Stimulated activated effector memory CD8-positive, alpha-beta T cell treated with anti-CD3 and anti-CD28 coated beads, Interleukin-12 subunit alpha, Interleukin-12 subunit beta, amount 100 ng/mL, for 72 hours (primary cell): ENCODE results near the gene ATXN2L.
"Not testable (repeated sequence)": the region's sequence is repeated elsewhere in the genome, so short reads cannot be mapped to it uniquely, and the experiment has no call there.

ENCODE experiments used
- ATAC-seq: fragments of 150-1000 bp; cut with Tn5 transposase; 2 replicates; pipeline ENCODE4 v1.10.0; 2021
- DNase-seq, 2 donors: peaks; one replicate each; pipeline ENCODE4 v3.0.0; 2021 to 2022; ENCODE audit warnings: low spot score in 2 of 2
- H3K27ac Mint-ChIP-seq: one replicate; pipeline ENCODE4 v1.8.0; 2022; ENCODE audit warnings: mild to moderate bottlenecking, mixed read lengths
- H3K36me3 Mint-ChIP-seq: one replicate; pipeline ENCODE4 v1.8.0; 2022; ENCODE audit warnings: mild to moderate bottlenecking, mixed read lengths
- H3K4me1 Mint-ChIP-seq: one replicate; pipeline ENCODE4 v1.8.0; 2022; ENCODE audit warnings: mixed read lengths
- H3K4me3 Mint-ChIP-seq: one replicate; pipeline ENCODE4 v1.8.0; 2022; ENCODE audit warnings: mild to moderate bottlenecking, mixed read lengths
- H3K9me3 Mint-ChIP-seq: one replicate; pipeline ENCODE4 v1.8.0; 2022; ENCODE audit warnings: mixed read lengths

The ATXN2L gene

GRCh38 chr16:28875134-28876018, 52.6 kb downstream of the ATXN2L start:
- Mint-ChIP-seq H3K4me1 (peaks cover 26% of the 10 kb centered on the region), H3K27ac (no peak overlapping the region), H3K4me3 (no peak overlapping the region)

DNA sequence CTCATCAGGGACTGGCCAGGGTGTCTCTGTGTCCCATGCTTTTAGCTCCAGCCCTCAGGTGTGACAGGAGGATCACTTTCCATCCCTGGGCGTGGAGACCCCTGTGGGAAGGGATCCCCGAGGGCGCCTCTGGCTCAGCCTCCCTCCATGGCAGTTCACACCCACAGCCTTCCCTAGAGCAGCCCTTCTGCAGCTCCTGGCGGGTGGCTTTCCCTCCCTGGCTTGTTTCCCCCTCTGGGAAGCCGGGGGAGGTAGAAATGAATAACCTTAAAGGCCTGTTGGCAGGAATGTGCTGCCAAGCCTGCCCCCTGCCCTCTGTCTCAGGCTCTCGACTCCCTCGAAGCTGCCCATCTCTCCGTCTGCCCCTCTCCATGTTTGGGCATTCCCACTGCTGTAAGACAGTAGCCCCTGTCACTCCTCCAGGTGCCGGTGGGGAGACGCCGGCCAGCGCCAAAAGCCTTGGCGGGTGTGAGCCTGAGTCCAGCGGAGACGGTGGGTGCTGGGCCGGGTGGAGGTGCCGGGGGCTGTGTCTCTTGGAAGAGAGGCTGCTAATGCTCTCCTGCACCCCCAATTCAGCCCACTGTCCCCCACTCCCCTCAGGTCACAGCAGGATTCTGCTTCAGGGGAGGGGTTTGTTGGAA, 53.3 kb downstream of the ATXN2L start:
- Mint-ChIP-seq H3K4me1 (peaks cover 34% of the 10 kb centered on the region), H3K36me3 (peaks cover 17% of the 10 kb centered on the region), H3K9me3 (no peaks in the 10 kb centered on the region), H3K27ac (no peak overlapping the region), H3K4me3 (no peak overlapping the region)
- DNase-seq (no peak), ATAC-seq (no peak)

More at GRCh38 chr16:28875134-28876018, 52.6 kb downstream of the ATXN2L start:
- DNase-seq (no peak), ATAC-seq (no peak)
- H3K9me3 Mint-ChIP-seq = no peaks in the 10 kb centered on the region
- peaks cover 25% of the 10 kb centered on the region for H3K36me3 Mint-ChIP-seq

GRCh38 chr16:28876973-28877654, 54.3 kb downstream of the ATXN2L start:
- Mint-ChIP-seq H3K4me3 (no peak overlapping the region), H3K4me1 (peaks cover 37% of the 10 kb centered on the region), H3K27ac (peak overlapping the region; percentile 32), H3K36me3 (peaks cover 17% of the 10 kb centered on the region), H3K9me3 (no peaks in the 10 kb centered on the region)
- ATAC-seq (no peak), DNase-seq (no peak)

DNA sequence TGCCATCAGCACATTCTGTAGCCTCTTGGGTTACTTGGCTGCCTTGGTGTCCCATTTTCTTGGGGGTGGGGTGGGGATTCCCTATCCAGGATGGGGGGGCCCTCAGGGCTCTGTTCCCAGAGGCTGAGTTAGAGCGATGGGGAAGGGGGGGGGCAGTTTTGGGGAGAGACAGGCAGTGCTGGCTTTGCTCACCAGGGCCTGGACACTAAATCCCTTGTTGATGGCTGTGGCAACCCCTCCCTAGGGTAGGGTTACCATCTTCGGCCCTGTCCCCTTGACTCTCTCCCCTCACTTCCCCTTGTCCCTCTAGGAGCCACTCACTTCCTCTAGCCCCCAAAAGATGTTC, 54.8 kb downstream of the ATXN2L start:
- H3K27ac Mint-ChIP-seq = peak overlapping the region; percentile 32
- ATAC-seq (no peak), DNase-seq (no peak)
- peaks cover 17% of the 10 kb centered on the region for H3K36me3 Mint-ChIP-seq
- H3K9me3 Mint-ChIP-seq = no peaks in the 10 kb centered on the region
- H3K4me1 Mint-ChIP-seq = peaks cover 37% of the 10 kb centered on the region
- peak overlapping the region; percentile 86 for H3K4me3 Mint-ChIP-seq

DNA sequence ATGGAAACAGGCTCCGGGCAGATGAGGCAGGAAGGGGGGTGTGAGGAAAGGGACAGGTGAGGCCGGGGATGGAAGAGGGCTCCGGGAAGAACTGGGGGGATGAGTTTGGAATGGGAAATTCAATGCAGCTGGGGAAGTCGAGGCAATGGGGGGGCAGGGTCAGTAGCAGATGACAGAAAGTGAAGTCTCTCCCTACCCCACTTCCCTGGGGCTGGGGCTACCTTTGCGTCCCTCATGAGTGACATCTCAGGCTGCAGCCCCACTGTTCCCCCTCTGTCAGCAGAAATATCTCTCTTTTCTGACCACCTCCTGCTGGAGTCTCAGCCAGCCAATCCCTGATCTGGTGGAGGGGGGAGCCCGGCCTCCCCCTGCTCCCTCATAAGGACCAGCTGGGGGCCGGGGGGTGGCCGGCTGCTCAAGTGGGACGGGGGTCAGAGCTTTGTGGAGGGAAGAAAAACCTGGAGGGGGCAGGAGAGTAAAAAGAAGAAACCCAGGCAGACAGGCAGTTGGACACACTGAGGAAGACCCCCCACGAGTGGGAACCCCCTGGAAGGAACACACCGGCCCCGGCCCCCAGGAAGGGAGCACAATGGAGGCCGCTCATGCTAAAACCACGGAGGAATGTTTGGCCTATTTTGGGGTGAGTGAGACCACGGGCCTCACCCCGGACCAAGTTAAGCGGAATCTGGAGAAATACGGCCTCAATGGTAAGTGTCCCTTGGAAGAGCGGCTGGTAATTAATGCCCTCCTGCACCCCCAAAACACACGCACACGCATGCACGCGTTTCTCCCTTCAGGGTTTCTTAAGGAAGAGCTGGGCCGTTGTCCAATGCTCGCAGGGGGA, 55.5 kb downstream of the ATXN2L start, which contains the start of gene ATP2A1:
ATP2A1 (plus strand) TSS at position 406 of the 844 bp plus-strand sequence; CDS start at position 590, 184 bp downstream.
- peak within 1 kb of the TSS; percentile 88 for H3K27ac Mint-ChIP-seq
- DNase-seq (no peak), ATAC-seq (no peak)
- H3K4me1 Mint-ChIP-seq = peaks cover 37% of the 10 kb centered on the region
- H3K4me3 Mint-ChIP-seq = peak within 1 kb of the TSS; percentile 86
- H3K9me3 Mint-ChIP-seq = no peaks in the 10 kb centered on the region
- peaks cover 17% of the 10 kb centered on the region for H3K36me3 Mint-ChIP-seq

GRCh38 chr16:28879261-28879840, 56.6 kb downstream of the ATXN2L start:
- no peaks in the 10 kb centered on the region for H3K9me3 Mint-ChIP-seq
- H3K4me1 Mint-ChIP-seq = peaks cover 37% of the 10 kb centered on the region
- H3K27ac Mint-ChIP-seq = peak overlapping the region; percentile 88
- DNase-seq = no peak
- peak overlapping the region; percentile 86 for H3K4me3 Mint-ChIP-seq
- ATAC-seq = peak; percentile 54
- H3K36me3 Mint-ChIP-seq = peaks cover 11% of the 10 kb centered on the region

DNA sequence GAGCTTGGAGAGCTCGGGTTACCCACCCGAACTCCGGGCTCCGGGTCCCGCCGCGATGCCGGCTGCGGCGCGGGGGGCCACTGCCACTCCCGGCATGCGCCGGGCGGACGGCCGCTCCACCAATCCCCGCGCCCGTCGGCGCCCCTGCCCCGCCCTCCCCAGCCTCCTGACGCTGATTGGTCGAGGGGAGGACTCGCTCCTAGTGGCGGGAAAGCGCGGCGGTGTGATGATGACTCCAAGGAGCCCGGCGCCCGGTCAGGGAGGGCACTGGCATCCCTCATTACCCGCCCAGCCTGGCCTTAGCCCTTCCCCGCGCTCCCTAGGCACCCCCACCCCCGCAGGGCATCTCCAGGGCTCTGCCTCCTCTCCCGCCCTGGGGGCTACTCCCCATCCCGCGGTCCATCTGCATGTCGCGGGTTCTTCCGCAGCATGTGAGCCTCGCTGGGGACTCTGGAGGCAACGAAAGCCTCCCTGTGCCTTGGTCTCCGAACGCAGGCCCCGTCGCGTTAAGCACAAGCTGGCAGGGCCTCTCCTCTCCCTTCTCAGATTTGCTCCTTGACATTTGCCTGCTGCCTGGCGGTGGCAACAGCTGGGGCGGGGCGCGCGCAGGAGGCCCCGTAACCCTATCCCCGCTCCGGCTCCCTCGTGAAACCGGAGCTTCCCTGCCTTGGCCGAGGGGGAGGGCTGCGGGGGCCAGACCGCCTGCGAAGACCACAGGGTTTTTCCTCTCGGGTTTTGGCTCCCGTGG, 57.2 kb downstream of the ATXN2L start:
- Mint-ChIP-seq H3K4me3 (peak overlapping the region; percentile 86), H3K27ac (peak overlapping the region; percentile 88), H3K36me3 (peaks cover 7% of the 10 kb centered on the region), H3K9me3 (no peaks in the 10 kb centered on the region), H3K4me1 (peaks cover 37% of the 10 kb centered on the region)
- ATAC-seq = peak; percentile 96
- peak; percentile 72 to 89 for DNase-seq

- peak overlapping the region; percentile 86 for H3K4me3 Mint-ChIP-seq
- peaks cover 37% of the 10 kb centered on the region for H3K4me1 Mint-ChIP-seq
- H3K9me3 Mint-ChIP-seq = no peaks in the 10 kb centered on the region
- DNase-seq (no peak), ATAC-seq (no peak)
- H3K36me3 Mint-ChIP-seq = peaks cover 2% of the 10 kb centered on the region
- H3K27ac Mint-ChIP-seq = peak overlapping the region; percentile 88
These were observed 57.8 kb downstream of the ATXN2L start for GRCh38 chr16:28880589-28880915.

- peaks cover 37% of the 10 kb centered on the region for H3K4me1 Mint-ChIP-seq
These were observed 58.2 kb downstream of the ATXN2L start for GRCh38 chr16:28880955-28881354.

GRCh38 chr16:28881565-28881964, 58.8 kb downstream of the ATXN2L start:
- peak overlapping the region; percentile 86 for H3K4me3 Mint-ChIP-seq
- peaks cover 37% of the 10 kb centered on the region for H3K4me1 Mint-ChIP-seq
- H3K36me3 Mint-ChIP-seq, H3K9me3 Mint-ChIP-seq, ATAC-seq, DNase-seq, H3K27ac Mint-ChIP-seq: not testable (repeated sequence)

More at GRCh38 chr16:28880955-28881354, 58.2 kb downstream of the ATXN2L start:
- ATAC-seq (no peak), DNase-seq (no peak)
- H3K27ac Mint-ChIP-seq = peak overlapping the region; percentile 88
- no peaks in the 10 kb centered on the region for H3K9me3 Mint-ChIP-seq
- peak overlapping the region; percentile 86 for H3K4me3 Mint-ChIP-seq
- no peaks in the 10 kb centered on the region for H3K36me3 Mint-ChIP-seq

- Mint-ChIP-seq H3K36me3 (no peaks in the 10 kb centered on the region), H3K4me3 (no peak overlapping the region), H3K4me1 (peaks cover 37% of the 10 kb centered on the region), H3K27ac (no peak overlapping the region), H3K9me3 (no peaks in the 10 kb centered on the region)
- ATAC-seq (no peak), DNase-seq (no peak)
These were observed 59.9 kb downstream of the ATXN2L start for GRCh38 chr16:28882551-28883160.

DNA sequence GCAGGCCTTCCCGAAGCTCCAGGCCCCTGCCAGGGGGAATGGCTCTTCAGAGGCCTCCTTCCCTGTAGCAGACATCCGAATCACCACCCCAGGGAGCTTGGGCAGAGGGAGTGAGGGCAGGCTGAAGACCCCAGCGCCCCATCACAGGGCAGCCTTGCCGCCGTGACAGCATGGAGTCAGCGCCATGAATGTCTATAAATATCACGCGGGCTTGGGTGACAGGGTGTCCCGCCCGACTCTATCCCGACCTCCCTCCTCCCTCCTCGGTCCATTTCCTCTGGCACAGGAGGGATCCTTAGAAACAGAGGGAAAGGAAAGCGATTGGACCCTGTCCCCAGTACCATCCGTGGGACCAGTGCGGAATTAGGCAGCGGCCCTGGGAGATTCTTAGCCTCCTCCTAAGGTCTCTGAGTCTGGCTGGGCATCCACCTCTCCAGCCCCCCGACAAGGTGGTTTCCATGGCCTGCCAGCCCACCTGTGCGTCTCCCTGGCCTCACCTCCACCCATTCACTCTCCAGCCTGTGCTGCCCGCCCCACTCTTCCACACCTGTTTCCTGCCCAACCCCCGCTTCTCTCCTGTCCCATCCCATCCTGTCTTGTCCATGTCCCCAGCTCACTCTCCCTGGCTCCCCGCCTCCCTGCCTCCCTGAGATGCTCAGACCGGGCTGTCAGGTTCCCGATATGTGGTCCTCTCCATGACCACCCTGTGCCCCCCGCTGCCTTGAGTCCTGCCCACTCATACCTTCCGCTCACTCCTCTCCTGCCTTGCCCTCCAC, 60.6 kb downstream of the ATXN2L start:
- Mint-ChIP-seq H3K4me3 (no peak overlapping the region), H3K36me3 (no peaks in the 10 kb centered on the region), H3K27ac (peak overlapping the region; percentile 19), H3K4me1 (peaks cover 29% of the 10 kb centered on the region), H3K9me3 (no peaks in the 10 kb centered on the region)
- DNase-seq (no peak), ATAC-seq (no peak)

DNA sequence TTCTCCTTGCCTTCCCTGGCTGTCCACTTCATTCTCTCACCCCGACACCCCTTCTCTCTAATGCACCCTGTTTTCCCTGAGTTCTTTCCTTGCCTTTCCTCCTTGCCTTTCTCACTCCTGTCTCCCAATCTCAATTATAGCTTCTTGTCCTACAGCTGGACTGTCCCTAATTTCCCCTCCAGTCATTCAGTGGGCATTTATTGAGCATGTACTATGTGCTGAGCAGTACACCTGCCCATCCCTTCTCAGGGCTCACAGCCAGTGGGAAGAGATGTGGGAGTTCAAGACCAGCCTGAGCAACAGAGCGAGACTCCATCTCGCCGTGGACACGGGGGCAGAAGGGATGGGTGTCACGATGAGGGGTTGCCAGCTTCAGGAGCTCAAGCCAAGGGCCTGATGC, 61.2 kb downstream of the ATXN2L start:
- ATAC-seq (no peak), DNase-seq (no peak)
- Mint-ChIP-seq H3K4me3 (no peak overlapping the region), H3K9me3 (no peaks in the 10 kb centered on the region), H3K27ac (peak overlapping the region; percentile 19), H3K36me3 (no peaks in the 10 kb centered on the region), H3K4me1 (peaks cover 23% of the 10 kb centered on the region)
